Liver (tissue), 9 donors: ENCODE measurements around the gene PRR20G. TPM values are rescaled to one million over a fixed set of nuclear protein-coding genes. Genes with fewer than 3 reads are reported as not detected.

Experiments used
- DNase-seq: peaks from one replicate; pipeline ENCODE4 v3.0.0-alpha.2; 2017; ENCODE audit warnings: low spot score
- H3K27ac ChIP-seq, 2 donors: one replicate each; pipeline ENCODE4 v1.7.0; 2013; ENCODE audit warnings: inconsistent platforms in 2 of 2, low read length in 2 of 2, control low read depth in 1 of 2, low read depth in 1 of 2, mild to moderate bottlenecking in 1 of 2
- H3K27me3 ChIP-seq, 4 donors: one replicate each; pipeline versions ENCODE4 v1.6.1 to v1.7.0; 2013; ENCODE audit warnings: low read length in 3 of 4, inconsistent platforms in 1 of 4, mild to moderate bottlenecking in 1 of 4, moderate library complexity in 1 of 4; ENCODE audit not compliant: control insufficient read depth in 4 of 4, insufficient read depth in 4 of 4
- H3K36me3 ChIP-seq, 4 donors: one replicate each; pipeline versions ENCODE4 v1.6.1 to v1.7.0; 2013; ENCODE audit warnings: low read length in 3 of 4, mild to moderate bottlenecking in 3 of 4, low read depth in 1 of 4, moderate library complexity in 1 of 4; ENCODE audit not compliant: control insufficient read depth in 4 of 4, insufficient read depth in 3 of 4
- H3K4me1 ChIP-seq, 4 donors: one replicate each; pipeline versions ENCODE4 v1.6.1 to v1.7.0; 2013; ENCODE audit warnings: low read length in 3 of 4, mild to moderate bottlenecking in 3 of 4, moderate library complexity in 1 of 4; ENCODE audit not compliant: control insufficient read depth in 4 of 4, insufficient read depth in 4 of 4
- H3K4me3 ChIP-seq, 3 donors: one replicate each; pipeline versions ENCODE4 v1.6.1 to v1.7.0; 2013; ENCODE audit warnings: low read length in 3 of 3, control low read depth in 1 of 3, low read depth in 1 of 3, mild to moderate bottlenecking in 1 of 3
- H3K9ac ChIP-seq, 2 donors: one replicate each; pipeline ENCODE4 v1.7.0; 2013; ENCODE audit warnings: low read length in 2 of 2, mild to moderate bottlenecking in 2 of 2, moderate library complexity in 2 of 2, control low read depth in 1 of 2, low read depth in 1 of 2
- H3K9me3 ChIP-seq, 4 donors: one replicate each; pipeline versions ENCODE4 v1.6.1 to v1.7.0; 2013; ENCODE audit warnings: low read length in 3 of 4; ENCODE audit not compliant: control insufficient read depth in 4 of 4
- ATF3 ChIP-seq: IDR thresholded peaks from 2 replicates; pipeline ENCODE4 v1.6.1; 2016; ENCODE audit warnings: antibody characterized with exemption
- EGR1 ChIP-seq, 2 donors: IDR thresholded peaks; 2 replicates each; pipeline ENCODE4 v1.6.1; 2016 to 2018; ENCODE audit warnings: antibody characterized with exemption in 2 of 2, low read depth in 2 of 2
- FOXA1 ChIP-seq: IDR thresholded peaks from 2 replicates; pipeline ENCODE4 v1.6.1; 2016; ENCODE audit warnings: antibody characterized with exemption
- FOXA2 ChIP-seq: IDR thresholded peaks from 2 replicates; pipeline ENCODE4 v1.6.1; 2016; ENCODE audit warnings: antibody characterized with exemption
- GABPA ChIP-seq, 2 donors: IDR thresholded peaks in 1 of 2; conservative IDR thresholded peaks in 1 of 2; 2 replicates each; pipeline ENCODE4 v1.6.1; 2016; ENCODE audit warnings: antibody characterized with exemption in 2 of 2, mild to moderate bottlenecking in 1 of 2, moderate library complexity in 1 of 2
- HNF4A ChIP-seq, 2 donors: conservative IDR thresholded peaks; 2 replicates each; pipeline ENCODE4 v1.6.1; 2016; ENCODE audit warnings: antibody characterized with exemption in 2 of 2, mild to moderate bottlenecking in 2 of 2
- HNF4G ChIP-seq: IDR thresholded peaks from 2 replicates; pipeline ENCODE4 v1.6.1; 2016; ENCODE audit warnings: antibody characterized with exemption
- JUND ChIP-seq, 2 donors: IDR thresholded peaks; 2 replicates each; pipeline ENCODE4 v1.6.1; 2016; ENCODE audit warnings: antibody characterized with exemption in 2 of 2
- MAX ChIP-seq: IDR thresholded peaks from 2 replicates; pipeline ENCODE4 v1.6.1; 2016; ENCODE audit warnings: antibody characterized with exemption
- NR2F2 ChIP-seq: IDR thresholded peaks from 2 replicates; pipeline ENCODE4 v1.6.1; 2016; ENCODE audit warnings: antibody characterized with exemption
- RAD21 ChIP-seq, 2 donors: IDR thresholded peaks; 2 replicates each; pipeline ENCODE4 v1.6.1; 2016; ENCODE audit warnings: antibody characterized with exemption in 2 of 2, mild to moderate bottlenecking in 2 of 2
- RXRA ChIP-seq, 2 donors: IDR thresholded peaks; 2 replicates each; pipeline ENCODE4 v1.6.1; 2017 to 2018; ENCODE audit warnings: antibody characterized with exemption in 2 of 2, mild to moderate bottlenecking in 1 of 2
- SP1 ChIP-seq: IDR thresholded peaks from 2 replicates; pipeline ENCODE4 v1.6.1; 2018; ENCODE audit warnings: antibody characterized with exemption, mild to moderate bottlenecking
- TAF1 ChIP-seq: conservative IDR thresholded peaks from 2 replicates; pipeline ENCODE4 v1.6.1; 2016; ENCODE audit warnings: antibody characterized with exemption, mild to moderate bottlenecking
- YY1 ChIP-seq: IDR thresholded peaks from 2 replicates; pipeline ENCODE4 v1.6.1; 2016; ENCODE audit warnings: antibody characterized with exemption, mild to moderate bottlenecking
- ZBTB33 ChIP-seq: IDR thresholded peaks from 2 replicates; pipeline ENCODE4 v1.6.1; 2016; ENCODE audit warnings: antibody characterized with exemption
- WGBS: extraction: QIAGEN DNeasy Blood & Tissue Kit; methylation state at CpG from one replicate; pipeline ENCODE4 v1.1.7; 2013; 5-methylcytosine and 5-hydroxymethylcytosine counted together
- polyA plus RNA-seq, 2 donors: library from polyadenylated mRNA; stranded (reverse) in 1 of 2; unstranded in 1 of 2; fragments of 200-250 nt in 1 of 2; fragments of >200 nt in 1 of 2; fragmentation: Nextera tagmentation in 1 of 2; extraction: Ambion mirVana in 1 of 2; gene quantifications; one replicate each; pipeline versions ENCODE4 v1.2.1 to v1.2.3, GENCODE V29; 2013 to 2015
- total RNA-seq, 2 donors: library from RNA; depleted of rRNA; stranded (reverse); fragments of >200 nt; gene quantifications; one replicate each; pipeline ENCODE4 v1.2.3, GENCODE V29; 2014
- TF ChIP-seq, protein P1 (sequence below): IDR thresholded peaks from 2 replicates; pipeline ENCODE4 v1.6.1; 2016; ENCODE audit warnings: antibody characterized with exemption, mild to moderate bottlenecking
- TF ChIP-seq, protein P2 (sequence below): fragments of 150-350 bp; IDR thresholded peaks from 2 replicates; pipeline ENCODE4 v1.5.1; 2017; ENCODE audit warnings: improper control_type of control experiment, low read depth, low read length; ENCODE audit not compliant: missing input control
- donor health status: healthy.
- donor health status: healthy.
- donor health status: healthy.
- donor health status: healthy.
- donor health status: healthy.

PRR20G gene
- total RNA-seq (not detected), polyA plus RNA-seq (not detected)

DNA sequence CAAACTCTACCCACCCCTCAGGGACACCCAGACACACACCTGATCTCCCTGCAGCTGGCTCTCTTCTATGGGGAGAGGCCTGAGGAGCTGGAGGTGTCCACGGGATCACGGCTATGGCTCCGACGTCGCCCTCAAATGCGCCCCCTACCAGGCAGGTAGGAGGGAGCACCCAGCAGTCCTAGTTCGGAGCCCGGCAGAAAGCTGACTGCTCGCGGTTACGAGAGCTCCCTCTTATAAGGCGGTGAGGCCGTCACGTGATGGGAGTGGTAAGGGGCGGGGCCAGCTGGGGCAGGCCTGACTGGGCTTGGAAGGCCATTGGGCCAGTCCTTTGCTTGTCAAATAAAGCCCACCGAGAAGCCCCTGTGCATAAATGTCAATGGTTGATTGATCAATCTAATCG is at the start of gene PRR20G:
Gene PRR20G, minus strand, starts transcription at position 207 of the 400 bp plus-strand sequence. CDS start 681 bp downstream, outside the sequence.
- no peak for TF ChIP-seq HNF4A (conservative IDR thresholded peaks at IDR 0.05)
- TF ChIP-seq RAD21 (IDR thresholded peaks at IDR 0.05) = no peak
- TF ChIP-seq FOXA2 = no peak
- TF ChIP-seq ATF3 = no peak
- TF ChIP-seq EGR1 (IDR thresholded peaks at IDR 0.05; ENCODE audit: low read depth in 2 of 2) = no peak
- TF ChIP-seq RXRA (IDR thresholded peaks at IDR 0.05) = no peak
- no peak for TF ChIP-seq JUND (IDR thresholded peaks at IDR 0.05)
- no peak for TF ChIP-seq TAF1
- no peak for TF ChIP-seq GABPA (IDR thresholded peaks at IDR 0.05 in 1 of 2, conservative IDR thresholded peaks at IDR 0.05 in 1 of 2)
- TF ChIP-seq MAX = no peak
- no peak for TF ChIP-seq FOXA1
- no peak for TF ChIP-seq YY1
- no peak for TF ChIP-seq NR2F2
- TF ChIP-seq, protein P1, sequence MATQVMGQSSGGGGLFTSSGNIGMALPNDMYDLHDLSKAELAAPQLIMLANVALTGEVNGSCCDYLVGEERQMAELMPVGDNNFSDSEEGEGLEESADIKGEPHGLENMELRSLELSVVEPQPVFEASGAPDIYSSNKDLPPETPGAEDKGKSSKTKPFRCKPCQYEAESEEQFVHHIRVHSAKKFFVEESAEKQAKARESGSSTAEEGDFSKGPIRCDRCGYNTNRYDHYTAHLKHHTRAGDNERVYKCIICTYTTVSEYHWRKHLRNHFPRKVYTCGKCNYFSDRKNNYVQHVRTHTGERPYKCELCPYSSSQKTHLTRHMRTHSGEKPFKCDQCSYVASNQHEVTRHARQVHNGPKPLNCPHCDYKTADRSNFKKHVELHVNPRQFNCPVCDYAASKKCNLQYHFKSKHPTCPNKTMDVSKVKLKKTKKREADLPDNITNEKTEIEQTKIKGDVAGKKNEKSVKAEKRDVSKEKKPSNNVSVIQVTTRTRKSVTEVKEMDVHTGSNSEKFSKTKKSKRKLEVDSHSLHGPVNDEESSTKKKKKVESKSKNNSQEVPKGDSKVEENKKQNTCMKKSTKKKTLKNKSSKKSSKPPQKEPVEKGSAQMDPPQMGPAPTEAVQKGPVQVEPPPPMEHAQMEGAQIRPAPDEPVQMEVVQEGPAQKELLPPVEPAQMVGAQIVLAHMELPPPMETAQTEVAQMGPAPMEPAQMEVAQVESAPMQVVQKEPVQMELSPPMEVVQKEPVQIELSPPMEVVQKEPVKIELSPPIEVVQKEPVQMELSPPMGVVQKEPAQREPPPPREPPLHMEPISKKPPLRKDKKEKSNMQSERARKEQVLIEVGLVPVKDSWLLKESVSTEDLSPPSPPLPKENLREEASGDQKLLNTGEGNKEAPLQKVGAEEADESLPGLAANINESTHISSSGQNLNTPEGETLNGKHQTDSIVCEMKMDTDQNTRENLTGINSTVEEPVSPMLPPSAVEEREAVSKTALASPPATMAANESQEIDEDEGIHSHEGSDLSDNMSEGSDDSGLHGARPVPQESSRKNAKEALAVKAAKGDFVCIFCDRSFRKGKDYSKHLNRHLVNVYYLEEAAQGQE = no peak
- no peak for TF ChIP-seq HNF4G
- no peak for TF ChIP-seq SP1
- TF ChIP-seq, protein P2, sequence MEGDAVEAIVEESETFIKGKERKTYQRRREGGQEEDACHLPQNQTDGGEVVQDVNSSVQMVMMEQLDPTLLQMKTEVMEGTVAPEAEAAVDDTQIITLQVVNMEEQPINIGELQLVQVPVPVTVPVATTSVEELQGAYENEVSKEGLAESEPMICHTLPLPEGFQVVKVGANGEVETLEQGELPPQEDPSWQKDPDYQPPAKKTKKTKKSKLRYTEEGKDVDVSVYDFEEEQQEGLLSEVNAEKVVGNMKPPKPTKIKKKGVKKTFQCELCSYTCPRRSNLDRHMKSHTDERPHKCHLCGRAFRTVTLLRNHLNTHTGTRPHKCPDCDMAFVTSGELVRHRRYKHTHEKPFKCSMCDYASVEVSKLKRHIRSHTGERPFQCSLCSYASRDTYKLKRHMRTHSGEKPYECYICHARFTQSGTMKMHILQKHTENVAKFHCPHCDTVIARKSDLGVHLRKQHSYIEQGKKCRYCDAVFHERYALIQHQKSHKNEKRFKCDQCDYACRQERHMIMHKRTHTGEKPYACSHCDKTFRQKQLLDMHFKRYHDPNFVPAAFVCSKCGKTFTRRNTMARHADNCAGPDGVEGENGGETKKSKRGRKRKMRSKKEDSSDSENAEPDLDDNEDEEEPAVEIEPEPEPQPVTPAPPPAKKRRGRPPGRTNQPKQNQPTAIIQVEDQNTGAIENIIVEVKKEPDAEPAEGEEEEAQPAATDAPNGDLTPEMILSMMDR = no peak
- TF ChIP-seq ZBTB33 = no peak
- Histone ChIP-seq H3K9me3 (no peaks in the 10 kb centered on the region), H3K9ac (no peak within 1 kb of the TSS), H3K4me3 (no peak within 1 kb of the TSS), H3K4me1 (no peaks in the 10 kb centered on the region), H3K27me3 (peaks cover 0 to 5% (median 0%) of the 10 kb centered on the region in 4 donors), H3K36me3 (no peaks in the 10 kb centered on the region), H3K27ac (no peak within 1 kb of the TSS)
- DNase-seq = no peak
- WGBS = 81% methylated on average over 17 of the region's 17 CpGs
